ENCODE data around the gene UQCRC1. TPM values are rescaled to one million over a fixed set of nuclear protein-coding genes. Genes with fewer than 3 reads are reported as not detected.

UQCRC1 gene
- total and polyA plus RNA-seq, 2 donors from 2014 or later = 207 to 584 TPM

DNA sequence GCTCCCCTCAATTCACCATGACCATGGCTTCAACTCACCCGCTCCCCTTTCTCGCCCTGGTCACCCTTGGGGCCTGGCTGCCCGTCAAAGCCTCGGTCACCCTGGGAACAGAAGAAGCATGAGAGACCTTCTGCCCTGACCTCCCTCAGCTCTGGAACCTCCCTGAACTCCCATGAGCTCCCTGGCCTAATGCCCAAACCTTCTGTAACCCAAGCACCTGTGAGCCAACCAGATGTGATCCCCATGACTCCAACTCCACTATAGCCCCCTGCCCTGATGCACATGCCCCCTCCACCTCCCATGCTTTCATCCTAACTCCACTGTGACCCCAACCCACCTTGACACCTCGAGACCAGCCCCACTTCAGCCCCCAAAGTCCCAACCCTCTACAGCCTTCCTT, 42.4 kb downstream of the UQCRC1 start:
- Histone ChIP-seq H3K27me3 (ENCODE audit: control insufficient read depth, insufficient read depth, low read length) (no peaks in the 10 kb centered on the region), H3K9ac (ENCODE audit: low read length in 3 of 3) (no peak overlapping the region), H3K9me3 (ENCODE audit: control insufficient read depth in 2 of 3, insufficient read depth in 1 of 3, low read length in 3 of 3) (no peaks in the 10 kb centered on the region), H3K27ac (ENCODE audit: low read depth in 2 of 2, low read length in 2 of 2) (no peak overlapping the region), H3K4me1 (ENCODE audit: control insufficient read depth in 2 of 3, insufficient read depth in 2 of 3, low read depth in 1 of 3, low read length in 3 of 3) (no peaks in the 10 kb centered on the region), H3K4me3 (ENCODE audit: low read length in 3 of 3) (no peak overlapping the region), H3K36me3 (ENCODE audit: control insufficient read depth in 2 of 3, insufficient read depth in 3 of 3, low read length in 3 of 3) (no peaks in the 10 kb centered on the region)
- no peak for TF ChIP-seq CTCF (IDR thresholded peaks at IDR 0.05; ENCODE audit: borderline replicate concordance, extremely low read depth, insufficient read depth)
- FAIRE-seq (no peak), DNase-seq (no peak)
- intact Hi-C loops (cut with DNase I) = no loop called here

DNA sequence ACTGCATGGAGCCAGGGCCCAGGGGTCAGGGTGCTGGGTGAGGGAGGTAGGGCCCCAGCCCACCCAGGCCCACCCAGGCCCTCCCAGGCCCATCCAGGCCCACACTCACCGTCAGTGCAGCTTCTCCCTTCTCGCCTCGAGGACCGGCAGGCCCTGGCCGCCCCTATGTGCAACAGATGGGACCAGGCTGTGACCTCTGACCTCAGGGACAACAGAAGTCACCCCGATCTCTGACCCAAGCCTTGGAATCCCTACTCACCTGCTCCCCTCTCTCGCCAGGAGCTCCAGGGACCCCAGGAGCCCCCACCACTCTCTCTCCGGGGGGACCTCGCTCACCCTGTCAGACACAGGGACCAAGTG, 43.1 kb downstream of the UQCRC1 start:
- no peaks in the 10 kb centered on the region for H3K27me3 ChIP-seq (ENCODE audit: control insufficient read depth, insufficient read depth, low read length)
- peaks cover 0 to 1% (median 0%) of the 10 kb centered on the region in 3 donors for H3K4me1 ChIP-seq (ENCODE audit: control insufficient read depth in 2 of 3, insufficient read depth in 2 of 3, low read depth in 1 of 3, low read length in 3 of 3)
- H3K27ac ChIP-seq (ENCODE audit: low read depth in 2 of 2, low read length in 2 of 2) = no peak overlapping the region
- FAIRE-seq (no peak), DNase-seq (no peak)
- H3K36me3 ChIP-seq (ENCODE audit: control insufficient read depth in 2 of 3, insufficient read depth in 3 of 3, low read length in 3 of 3) = no peaks in the 10 kb centered on the region
- H3K9ac ChIP-seq (ENCODE audit: low read length in 3 of 3) = no peak overlapping the region
- H3K4me3 ChIP-seq (ENCODE audit: low read length in 3 of 3) = no peak overlapping the region
- H3K9me3 ChIP-seq (ENCODE audit: control insufficient read depth in 2 of 3, insufficient read depth in 1 of 3, low read length in 3 of 3) = no peaks in the 10 kb centered on the region
- TF ChIP-seq CTCF (IDR thresholded peaks at IDR 0.05; ENCODE audit: borderline replicate concordance, extremely low read depth, insufficient read depth) = no peak
- intact Hi-C loops (cut with DNase I) = no loop called here

DNA sequence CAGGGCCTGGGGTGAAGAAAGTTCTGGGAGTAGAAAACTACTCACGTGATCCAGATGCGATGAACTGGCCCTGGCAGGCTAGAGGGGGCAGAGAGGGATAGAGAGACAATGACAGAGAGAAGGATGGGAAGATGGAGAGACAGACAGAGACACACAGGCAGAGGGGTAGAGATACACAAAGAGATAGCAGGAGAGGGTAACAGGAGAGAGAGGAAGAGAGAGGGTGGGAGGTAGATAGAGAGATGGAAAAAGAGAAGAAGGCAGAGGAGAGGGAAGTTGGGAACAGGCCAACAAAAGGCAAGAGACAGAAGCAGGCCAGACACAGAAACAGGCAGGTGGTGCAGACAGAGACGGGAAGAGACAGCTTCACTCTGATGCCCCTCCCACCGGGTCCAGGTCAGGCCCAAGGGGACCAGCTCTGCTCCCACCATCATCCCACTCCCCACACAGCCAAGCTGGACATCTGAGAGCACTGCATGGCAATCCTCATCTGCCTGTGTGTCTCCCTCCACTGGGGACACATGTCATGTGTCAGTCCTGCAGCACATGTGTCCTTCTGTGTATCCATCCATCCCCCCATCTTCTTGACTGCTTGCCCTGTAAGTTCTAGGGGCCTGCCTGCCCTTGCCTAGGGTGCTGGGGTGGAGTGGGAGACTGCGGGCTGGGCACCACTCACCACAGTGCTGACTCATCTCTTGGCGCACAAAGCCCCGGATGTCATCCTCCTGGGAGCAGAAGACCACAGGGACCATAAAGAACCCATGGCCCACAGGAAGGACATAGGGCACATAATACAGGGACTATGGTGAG, 43.6 kb downstream of the UQCRC1 start:
- Histone ChIP-seq H3K9ac (ENCODE audit: low read length in 3 of 3) (no peak overlapping the region), H3K9me3 (ENCODE audit: control insufficient read depth in 2 of 3, insufficient read depth in 1 of 3, low read length in 3 of 3) (no peaks in the 10 kb centered on the region), H3K27ac (ENCODE audit: low read depth in 2 of 2, low read length in 2 of 2) (no peak overlapping the region), H3K36me3 (ENCODE audit: control insufficient read depth in 2 of 3, insufficient read depth in 3 of 3, low read length in 3 of 3) (no peaks in the 10 kb centered on the region), H3K4me3 (ENCODE audit: low read length in 3 of 3) (no peak overlapping the region), H3K27me3 (ENCODE audit: control insufficient read depth, insufficient read depth, low read length) (no peaks in the 10 kb centered on the region), H3K4me1 (ENCODE audit: control insufficient read depth in 2 of 3, insufficient read depth in 2 of 3, low read depth in 1 of 3, low read length in 3 of 3) (peaks cover 0 to 7% (median 0%) of the 10 kb centered on the region in 3 donors)
- intact Hi-C loops (cut with DNase I) = no loop called here
- FAIRE-seq (no peak), DNase-seq (no peak)
- TF ChIP-seq CTCF (IDR thresholded peaks at IDR 0.05; ENCODE audit: borderline replicate concordance, extremely low read depth, insufficient read depth) = no peak

Data from kidney (tissue), 14 donors.